Loucy (cell line): ENCODE results near the gene SMAP2.

ENCODE experiments used
- CTCF ChIP-seq: fragments of 200-600 bp; sonication (generic); conservative IDR thresholded peaks from 2 replicates; pipeline ENCODE4 v1.5.1; 2014; ENCODE audit warnings: mild to moderate bottlenecking, antibody characterized with exemption, low read length
- EZH2phosphoT487 ChIP-seq: fragments of 200-600 bp; IDR thresholded peaks from 2 replicates; pipeline ENCODE4 v1.6.1; 2018; ENCODE audit warnings: antibody characterized with exemption, mild to moderate bottlenecking, moderate library complexity, borderline replicate concordance

- TF ChIP-seq CTCF (no peak), EZH2phosphoT487 (no peak)
Observed at GRCh38 chr1:40449684-40450494, 76.4 kb downstream of the SMAP2 start, which contains the start of gene ZFP69B.
